ENCODE results near the gene SLC11A1. TPM values are rescaled to one million over a fixed set of nuclear protein-coding genes. Genes with fewer than 3 reads are reported as not detected.

Gene SLC11A1
- total RNA-seq, 2 experiments from 2014 or later: 0.57 to 0.78 TPM

DNA sequence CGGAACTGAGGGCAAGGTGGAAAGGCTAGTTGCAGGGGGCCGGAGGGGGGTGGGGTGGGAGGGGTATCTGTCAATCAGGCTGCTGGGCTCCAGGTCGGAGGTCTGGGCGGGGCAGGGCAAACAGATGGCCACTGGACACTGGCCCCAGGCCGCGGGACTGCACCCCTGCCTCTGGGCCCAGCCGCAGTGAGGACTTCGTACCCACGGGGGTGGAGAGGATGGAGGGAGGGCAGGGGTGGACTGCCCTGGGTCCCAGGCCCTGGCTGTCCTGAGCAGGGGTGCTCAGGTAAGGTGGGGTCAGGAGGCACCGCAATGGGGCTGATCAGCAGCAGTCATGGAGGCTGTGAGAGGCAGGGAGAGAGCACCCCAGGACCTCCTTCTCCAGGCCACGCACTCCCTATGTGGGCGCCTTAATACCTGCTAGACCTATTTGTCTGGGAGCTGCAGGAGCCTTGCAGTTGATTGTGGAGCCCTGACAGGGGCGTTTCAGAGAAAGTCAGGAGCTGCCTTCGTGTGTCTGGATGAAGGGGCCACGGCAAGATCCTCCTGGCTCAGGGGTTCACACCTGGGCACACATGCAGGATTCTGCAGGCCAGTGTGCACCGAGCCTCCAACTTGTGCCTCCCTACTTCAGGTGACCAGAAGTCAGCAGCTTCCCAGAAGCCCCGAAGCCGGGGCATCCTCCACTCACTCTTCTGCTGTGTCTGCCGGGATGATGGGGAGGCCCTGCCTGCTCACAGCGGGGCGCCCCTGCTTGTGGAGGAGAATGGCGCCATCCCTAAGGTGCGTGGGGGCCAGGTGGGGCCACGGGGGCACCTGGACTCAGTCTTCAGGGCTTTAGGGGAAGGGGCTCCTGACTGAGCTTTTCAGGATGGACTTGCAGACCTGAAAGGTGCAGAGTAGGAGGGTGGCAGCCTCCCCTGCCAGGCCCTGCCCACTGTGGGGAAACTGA lies 19.1 kb downstream of the SLC11A1 start:
- POLR2A ChIA-PET: interaction anchor here (1.1 to 1.8 kb wide), 4 partner anchors 107 to 129 kb away, joined by 3 to 8 read pairs (median 4); no protein-coding TSS in a partner anchor
- peaks cover 66% of the 10 kb centered on the region for H3K4me1 ChIP-seq (ENCODE audit: insufficient read depth, low read length, poor library complexity, severe bottlenecking)

DNA sequence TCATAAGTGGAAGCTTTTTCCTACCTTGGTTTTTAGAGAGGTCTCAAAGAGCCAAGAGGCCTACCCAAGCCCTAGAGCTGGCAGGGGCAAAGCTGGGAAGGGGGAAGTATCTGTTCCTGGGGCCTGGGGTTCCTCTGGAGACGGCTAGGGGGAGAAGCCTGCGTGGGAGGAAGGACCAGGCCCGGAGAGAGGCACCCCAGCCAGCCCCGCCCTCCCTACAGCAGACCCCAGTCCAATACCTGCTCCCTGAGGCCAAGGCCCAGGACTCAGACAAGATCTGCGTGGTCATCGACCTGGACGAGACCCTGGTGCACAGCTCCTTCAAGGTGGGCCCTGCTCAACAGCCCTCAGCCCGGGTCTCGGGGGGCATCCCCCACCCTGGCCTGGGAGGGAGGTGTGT lies 19.8 kb downstream of the SLC11A1 start:
- peaks cover 66% of the 10 kb centered on the region for H3K4me1 ChIP-seq (ENCODE audit: insufficient read depth, low read length, poor library complexity, severe bottlenecking)
- H3K27ac ChIP-seq (ENCODE audit: low read depth, low read length, poor library complexity, severe bottlenecking): no peak overlapping the region
- POLR2A ChIA-PET: interaction anchor here (1.1 kb wide), 1 partner anchor 129 kb away, joined by 3 read pairs; no protein-coding TSS in a partner anchor
- H3K9me2 ChIP-seq (ENCODE audit: insufficient read depth, low read length): no peaks in the 10 kb centered on the region
- peak overlapping the region; percentile 73 for H3K4me2 ChIP-seq (ENCODE audit: low read length)
- H4K20me1 ChIP-seq (ENCODE audit: insufficient read depth, low read length): no peaks in the 10 kb centered on the region
- peaks cover 42% of the 10 kb centered on the region for H3K36me3 ChIP-seq (ENCODE audit: insufficient read depth, low read length)
- intact Hi-C loops (cut with micrococcal nuclease; ENCODE audit: unreplicated experiment): no loop called here
- peak overlapping the region; percentile 88 for H3K4me3 ChIP-seq (ENCODE audit: low read depth, low read length, poor library complexity, severe bottlenecking)
- CTCF ChIA-PET (ENCODE audit: unreplicated experiment): interaction anchor here (1.0 kb wide), 1 partner anchor 115 kb away, joined by 3 read pairs; no protein-coding TSS in a partner anchor
- peaks cover 19% of the 10 kb centered on the region for H3K79me2 ChIP-seq (ENCODE audit: insufficient read depth, low read depth, low read length)
- BruUV-seq (replicated peaks): no TSS peak
- no peak for DNase-seq (ENCODE audit: low spot score)
- no peak for TF ChIP-seq EZH2phosphoT487 (IDR thresholded peaks at IDR 0.05; ENCODE audit: borderline replicate concordance, low read depth, low read length)
- TF ChIP-seq, protein P1, sequence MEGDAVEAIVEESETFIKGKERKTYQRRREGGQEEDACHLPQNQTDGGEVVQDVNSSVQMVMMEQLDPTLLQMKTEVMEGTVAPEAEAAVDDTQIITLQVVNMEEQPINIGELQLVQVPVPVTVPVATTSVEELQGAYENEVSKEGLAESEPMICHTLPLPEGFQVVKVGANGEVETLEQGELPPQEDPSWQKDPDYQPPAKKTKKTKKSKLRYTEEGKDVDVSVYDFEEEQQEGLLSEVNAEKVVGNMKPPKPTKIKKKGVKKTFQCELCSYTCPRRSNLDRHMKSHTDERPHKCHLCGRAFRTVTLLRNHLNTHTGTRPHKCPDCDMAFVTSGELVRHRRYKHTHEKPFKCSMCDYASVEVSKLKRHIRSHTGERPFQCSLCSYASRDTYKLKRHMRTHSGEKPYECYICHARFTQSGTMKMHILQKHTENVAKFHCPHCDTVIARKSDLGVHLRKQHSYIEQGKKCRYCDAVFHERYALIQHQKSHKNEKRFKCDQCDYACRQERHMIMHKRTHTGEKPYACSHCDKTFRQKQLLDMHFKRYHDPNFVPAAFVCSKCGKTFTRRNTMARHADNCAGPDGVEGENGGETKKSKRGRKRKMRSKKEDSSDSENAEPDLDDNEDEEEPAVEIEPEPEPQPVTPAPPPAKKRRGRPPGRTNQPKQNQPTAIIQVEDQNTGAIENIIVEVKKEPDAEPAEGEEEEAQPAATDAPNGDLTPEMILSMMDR (conservative IDR thresholded peaks at IDR 0.05; ENCODE audit: low read length): no peak
- no peak overlapping the region for H2AFZ ChIP-seq (ENCODE audit: low read length)
- no peaks in the 10 kb centered on the region for H3K9me3 ChIP-seq (ENCODE audit: low read length)

More for the DNA sequence above, 19.1 kb downstream of the SLC11A1 start:
- Histone ChIP-seq H3K36me3 (ENCODE audit: insufficient read depth, low read length) (peaks cover 42% of the 10 kb centered on the region), H3K9me3 (ENCODE audit: low read length) (no peaks in the 10 kb centered on the region), H3K9me2 (ENCODE audit: insufficient read depth, low read length) (no peaks in the 10 kb centered on the region), H3K4me2 (ENCODE audit: low read length) (peak overlapping the region; percentile 73), H3K79me2 (ENCODE audit: insufficient read depth, low read depth, low read length) (peaks cover 19% of the 10 kb centered on the region), H3K27ac (ENCODE audit: low read depth, low read length, poor library complexity, severe bottlenecking) (peak overlapping the region; percentile 78), H4K20me1 (ENCODE audit: insufficient read depth, low read length) (no peaks in the 10 kb centered on the region), H3K4me3 (ENCODE audit: low read depth, low read length, poor library complexity, severe bottlenecking) (peak overlapping the region; percentile 88), H2AFZ (ENCODE audit: low read length) (no peak overlapping the region)
- no peak for TF ChIP-seq EZH2phosphoT487 (IDR thresholded peaks at IDR 0.05; ENCODE audit: borderline replicate concordance, low read depth, low read length)
- TF ChIP-seq, protein P1 (conservative IDR thresholded peaks at IDR 0.05; ENCODE audit: low read length): no peak
- no TSS peak for BruUV-seq (replicated peaks)
- intact Hi-C loops (cut with micrococcal nuclease; ENCODE audit: unreplicated experiment): no loop called here
- CTCF ChIA-PET (ENCODE audit: unreplicated experiment): interaction anchor here (0.9 to 1.1 kb wide), 3 partner anchors 45 to 114 kb away, joined by 3 to 4 read pairs (median 3); no protein-coding TSS in a partner anchor
- DNase-seq (ENCODE audit: low spot score): no peak
